Measurements from ENCODE around the gene PCSK6.

The PCSK6 gene

DNA sequence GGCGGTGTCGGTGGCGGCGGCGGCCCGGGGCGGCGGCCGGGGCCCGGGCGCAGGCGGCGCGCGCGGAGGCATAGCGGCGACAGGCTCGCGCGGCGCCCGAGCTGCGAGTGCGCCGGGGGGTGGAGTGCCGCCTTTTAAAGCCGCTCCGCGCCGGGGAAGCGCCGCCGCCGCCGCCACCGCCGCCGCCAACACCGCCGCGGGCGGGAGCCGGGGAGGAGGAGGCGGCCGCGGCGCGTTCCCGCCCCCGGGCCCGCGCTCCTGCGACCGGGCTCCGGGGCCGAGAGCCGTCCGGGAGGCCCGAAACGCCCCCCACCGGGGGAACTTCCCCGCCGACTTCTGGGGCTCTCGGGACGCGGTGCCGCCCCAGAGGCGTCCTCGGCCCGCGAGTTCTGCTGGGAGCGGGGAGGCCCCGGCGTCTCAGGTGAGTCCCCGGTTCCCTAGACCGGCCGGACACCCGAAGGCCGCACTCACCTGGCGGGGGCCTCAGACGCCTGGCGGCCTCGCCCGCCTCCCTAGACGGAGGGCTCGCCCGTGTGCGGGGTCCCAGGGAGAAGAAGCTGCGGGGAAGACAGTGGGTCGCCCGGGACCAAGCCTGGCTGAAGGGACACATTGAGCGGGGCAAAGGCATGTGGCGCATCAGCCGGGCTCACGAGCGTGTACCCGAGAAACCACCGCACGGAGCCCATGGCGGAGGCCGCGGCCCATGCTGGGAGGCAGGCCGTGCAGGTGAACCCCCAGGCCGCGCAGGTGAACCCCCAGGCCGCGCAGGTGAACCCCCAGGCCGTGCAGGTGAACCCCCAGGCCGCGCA is at the start of gene PCSK6:
PCSK6 (minus strand) TSS at position 109 of the 809 bp plus-strand sequence; CDS start at position 72, 37 bp downstream.
- DNase-seq = no peak

DNA sequence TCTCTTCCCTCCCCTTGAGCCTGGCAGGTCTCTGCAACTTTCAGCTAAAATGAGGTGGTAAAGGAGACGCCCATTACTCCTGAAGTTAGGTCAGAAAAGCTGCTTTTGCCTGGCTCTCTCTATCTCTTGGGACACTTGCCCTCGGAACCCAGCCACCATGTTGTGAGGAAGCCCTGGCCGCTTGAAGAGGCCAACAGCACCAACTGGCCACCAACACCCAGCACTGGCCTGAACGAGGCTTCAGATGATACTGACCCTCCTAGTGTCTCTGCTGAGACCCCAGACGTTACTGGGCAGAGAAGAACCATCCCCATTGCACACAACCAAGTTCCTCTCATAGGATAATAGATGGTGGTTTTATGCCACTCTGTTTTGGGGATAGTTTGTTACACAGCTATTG is 49.5 kb upstream of the PCSK6 start:
- no peak for DNase-seq

DNA sequence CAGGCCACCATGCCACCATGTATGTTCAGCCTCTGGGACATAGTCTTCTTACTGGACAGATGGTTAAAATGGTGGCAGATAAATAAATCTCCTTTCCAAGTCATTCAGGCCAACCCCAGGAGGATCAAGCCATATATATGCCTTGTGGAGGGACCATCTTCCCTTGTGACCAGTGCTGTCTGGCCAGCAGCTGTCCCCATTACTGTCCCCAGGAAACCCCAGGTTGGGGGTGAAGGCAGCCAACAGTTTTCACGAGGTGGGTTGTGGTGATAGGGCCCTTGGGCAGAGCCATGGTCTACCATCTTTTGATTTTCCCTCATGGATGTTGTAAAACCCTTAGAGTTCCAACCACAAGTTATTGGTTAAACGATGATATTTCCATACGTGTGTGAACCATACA is 48.7 kb upstream of the PCSK6 start:
- no peak for DNase-seq

DNA sequence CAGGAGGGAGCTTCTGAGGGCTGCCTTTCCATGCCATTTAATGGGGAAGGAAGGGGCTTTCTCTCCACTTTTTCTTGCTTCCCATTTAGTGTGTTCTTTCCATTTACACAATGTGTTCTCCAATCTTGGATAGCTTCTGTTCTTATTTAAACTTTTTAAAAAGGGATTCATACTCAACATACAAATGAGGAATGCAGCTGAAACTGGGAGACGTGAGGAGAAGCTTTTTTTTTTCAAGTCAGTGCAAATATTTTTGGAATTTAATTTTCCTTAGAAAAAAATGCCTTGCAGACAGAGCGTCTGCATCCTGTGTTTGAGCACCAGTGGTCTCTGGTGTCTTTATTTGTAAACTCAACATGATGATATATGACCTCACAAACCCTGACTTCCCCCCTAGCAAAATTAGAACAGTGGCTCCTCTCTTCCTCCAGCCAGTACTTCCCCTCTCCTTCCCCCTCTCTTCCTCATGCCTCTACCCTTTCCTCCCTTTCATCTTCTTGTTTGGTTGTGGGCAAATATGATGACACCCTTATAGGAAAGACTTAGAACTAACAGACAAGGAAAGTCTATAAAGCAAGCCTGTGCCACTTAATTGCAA is 48.1 kb upstream of the PCSK6 start:
- no peak for DNase-seq

DNA sequence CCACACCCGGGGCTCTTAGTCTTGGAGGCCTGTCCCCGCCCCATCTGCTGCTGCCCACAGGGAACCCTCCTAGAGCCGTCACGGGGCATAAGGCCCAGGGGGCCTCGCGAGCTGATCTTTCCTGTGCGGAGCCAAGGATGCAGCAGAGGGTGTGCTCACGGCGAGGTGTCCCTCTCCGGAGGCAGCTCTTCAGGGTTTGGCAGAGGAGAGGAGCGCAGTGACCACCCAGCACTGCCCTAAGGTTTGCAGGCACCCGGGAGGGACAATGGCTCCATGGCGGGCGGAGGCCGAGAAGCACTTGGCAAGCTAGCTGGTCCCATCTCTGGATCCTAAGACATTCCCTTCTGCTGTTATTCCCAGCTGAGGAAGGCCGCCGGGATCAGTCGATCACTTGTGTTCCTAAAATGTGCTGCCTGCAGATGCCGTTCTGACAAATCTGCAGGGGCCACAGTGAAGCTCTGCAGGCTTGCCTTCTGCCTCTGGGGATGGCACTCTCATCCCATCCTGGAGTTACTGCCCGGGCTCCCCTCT is 47.4 kb upstream of the PCSK6 start:
- DNase-seq = no peak

DNA sequence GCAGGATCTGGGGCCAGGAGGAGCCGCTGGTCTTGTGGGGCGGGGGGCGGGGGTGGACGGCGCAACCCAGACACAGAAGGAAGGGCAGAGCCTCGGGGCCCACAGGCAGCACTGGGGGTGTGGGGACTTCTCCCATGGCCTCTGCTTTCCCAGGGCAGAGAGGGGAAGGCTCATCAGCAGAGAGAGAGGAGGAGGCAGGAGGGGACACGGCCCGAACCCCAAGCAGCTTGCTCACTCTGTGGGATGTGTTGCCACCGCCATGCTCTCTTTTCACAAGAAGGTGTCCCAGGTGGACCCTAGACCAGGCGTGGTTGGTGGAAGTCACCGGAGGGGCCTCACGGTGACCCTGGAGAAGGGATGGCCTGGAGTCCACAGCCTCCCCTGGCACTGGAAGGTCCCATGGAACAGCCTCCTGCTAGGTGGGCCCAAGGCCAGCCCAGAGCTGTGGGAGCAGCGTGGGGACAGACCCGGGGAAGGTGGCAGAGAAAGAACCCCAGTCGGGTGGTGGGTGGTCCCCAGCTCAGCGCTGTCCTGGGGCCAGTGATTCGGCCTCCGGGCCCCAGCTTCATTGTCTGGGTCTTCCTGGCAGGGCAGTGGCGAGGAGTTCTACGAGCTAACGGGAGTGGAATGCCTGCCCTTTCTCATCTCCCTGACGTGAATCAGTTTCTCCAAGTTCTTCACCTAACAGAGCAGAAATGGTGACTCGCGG is 46.8 kb upstream of the PCSK6 start:
- DNase-seq = no peak

DNA sequence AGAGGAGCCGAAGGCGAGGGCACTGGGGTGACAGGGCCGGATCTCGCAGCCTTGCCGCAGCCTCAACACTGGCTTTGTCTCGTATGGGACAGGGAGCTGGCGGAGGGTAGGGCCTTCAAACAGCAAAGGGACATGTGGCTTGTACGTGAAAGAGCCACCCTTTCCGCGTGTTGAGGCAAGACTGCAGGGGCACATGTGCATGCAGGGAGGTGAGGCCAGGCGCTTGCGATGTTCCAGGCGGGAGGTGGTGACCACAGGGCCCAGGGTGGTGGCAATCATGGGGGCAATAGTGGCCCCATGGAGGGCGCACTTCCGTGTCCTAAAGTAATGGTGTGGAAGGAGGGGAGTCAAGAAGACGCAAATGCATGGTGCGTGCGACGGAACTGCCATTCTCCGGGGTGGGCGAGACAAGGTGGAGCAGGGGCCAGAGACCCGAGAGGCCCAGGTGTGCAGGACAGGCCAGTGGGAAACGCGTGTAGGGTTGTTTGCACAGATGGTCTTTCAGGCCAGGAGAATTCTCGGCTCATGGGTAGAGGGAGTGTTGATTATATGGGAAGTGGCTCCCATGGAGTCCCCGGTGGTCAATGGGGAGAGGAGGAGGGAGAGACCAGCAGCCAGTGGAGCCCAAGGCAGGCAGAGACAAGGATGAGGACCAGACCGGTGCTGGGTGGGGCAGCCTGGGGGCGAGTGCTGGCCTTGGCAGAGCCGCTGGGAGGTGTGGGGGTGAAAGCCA is 45.8 kb upstream of the PCSK6 start:
- no peak for DNase-seq

DNA sequence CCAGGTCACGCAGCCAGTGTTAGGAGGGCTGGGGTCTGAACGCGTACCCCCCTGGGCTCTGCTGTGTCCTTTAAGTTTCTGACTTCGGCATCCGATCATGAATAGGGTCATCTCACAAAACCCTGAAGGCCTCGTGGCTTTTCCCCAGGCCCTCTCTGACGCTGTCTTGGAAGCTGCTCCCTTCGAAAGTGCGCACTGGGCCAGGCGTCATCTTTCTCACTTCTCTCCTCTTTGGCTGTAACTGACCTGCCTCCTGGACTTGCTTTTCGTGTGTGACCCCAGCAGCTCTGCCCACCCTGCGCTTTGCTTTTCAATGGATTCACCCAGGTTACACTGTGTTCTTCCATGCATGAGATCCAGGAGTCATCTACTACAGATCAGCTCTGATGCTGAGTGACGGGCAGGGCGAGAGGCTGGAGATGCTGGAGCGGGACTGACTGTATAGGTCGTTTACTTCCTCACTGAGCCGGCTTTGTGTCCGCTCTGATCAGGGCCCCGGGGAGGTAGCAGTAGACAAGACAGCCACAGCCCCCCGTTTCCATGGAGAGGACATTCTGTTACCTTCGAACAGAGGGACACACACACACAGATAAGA is 45.0 kb upstream of the PCSK6 start:
- no peak for DNase-seq

DNA sequence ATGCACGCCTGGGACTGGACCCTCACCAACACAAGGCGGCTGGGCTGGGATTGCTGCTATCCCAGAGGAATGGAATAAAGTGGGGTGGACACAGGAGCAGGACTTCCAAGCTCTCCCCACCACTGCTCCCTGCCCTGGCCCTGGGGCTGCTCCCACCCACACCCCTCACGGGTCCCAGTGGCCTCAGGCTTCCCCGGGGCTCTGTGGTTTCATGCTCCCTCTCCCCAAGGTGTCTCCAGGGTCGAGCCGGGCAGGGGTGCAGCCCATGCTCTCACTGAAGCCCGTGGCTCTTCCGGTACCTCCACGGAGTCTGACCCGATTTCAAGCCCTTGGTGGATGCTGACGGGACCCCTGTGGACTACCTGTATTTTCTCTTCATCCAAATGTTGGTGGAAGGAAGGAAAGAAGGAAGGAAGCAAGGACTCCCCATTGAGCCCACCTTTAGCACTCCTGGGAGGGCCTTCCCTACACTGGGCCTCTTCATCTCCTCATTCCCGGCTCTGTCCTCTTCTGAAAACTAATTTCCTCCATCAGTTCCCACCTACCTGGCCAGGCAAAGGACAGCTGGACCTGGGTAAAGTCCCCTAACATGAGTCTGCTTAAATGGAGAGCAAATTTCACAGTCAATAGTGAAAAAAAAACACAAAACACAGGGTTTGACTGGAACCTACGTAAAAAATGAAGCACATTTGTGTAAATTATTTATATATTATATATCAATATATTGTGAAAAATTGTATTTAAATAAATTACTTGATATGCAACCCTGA is 44.0 kb upstream of the PCSK6 start:
- no peak for DNase-seq

DNA sequence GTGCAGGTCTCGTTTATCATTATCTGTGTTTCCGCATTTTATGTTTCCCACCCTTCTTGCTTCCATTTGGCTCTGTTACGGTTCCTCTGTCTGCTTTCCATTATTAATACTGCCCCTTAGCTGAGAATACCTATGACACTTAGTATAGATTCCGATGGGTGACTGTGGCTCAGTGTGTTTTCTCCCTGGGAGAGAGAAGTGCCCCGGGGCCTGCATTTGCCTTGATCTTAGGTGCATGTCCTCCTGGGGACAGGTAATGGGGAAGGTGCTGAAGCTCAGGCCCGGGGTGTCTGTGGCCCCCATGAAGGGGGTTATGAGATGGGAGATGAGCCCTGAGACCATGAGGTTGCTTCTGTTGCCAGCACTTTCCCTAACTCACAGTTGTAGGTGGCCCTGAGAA is 43.4 kb upstream of the PCSK6 start:
- DNase-seq = no peak

DNA sequence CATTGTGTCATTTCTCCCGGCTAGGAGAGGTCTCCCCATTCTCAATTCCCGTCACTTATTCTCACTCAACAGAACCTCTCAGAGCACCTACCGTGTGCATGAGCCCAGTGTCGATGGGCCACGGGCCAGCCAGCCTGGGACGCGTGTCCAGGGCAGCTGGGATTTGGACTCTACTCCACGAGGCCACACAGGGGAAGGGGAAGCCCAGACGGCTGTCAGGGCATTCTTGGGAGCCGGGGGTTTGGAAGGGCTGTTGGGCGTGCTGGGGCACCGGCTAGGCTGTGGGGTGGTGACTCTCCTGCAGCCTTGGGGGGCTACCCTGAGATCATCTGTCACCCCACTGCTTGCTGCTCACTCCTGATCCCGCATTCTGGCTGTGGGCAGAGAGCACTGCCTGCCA is 41.7 kb upstream of the PCSK6 start:
- DNase-seq = no peak

DNA sequence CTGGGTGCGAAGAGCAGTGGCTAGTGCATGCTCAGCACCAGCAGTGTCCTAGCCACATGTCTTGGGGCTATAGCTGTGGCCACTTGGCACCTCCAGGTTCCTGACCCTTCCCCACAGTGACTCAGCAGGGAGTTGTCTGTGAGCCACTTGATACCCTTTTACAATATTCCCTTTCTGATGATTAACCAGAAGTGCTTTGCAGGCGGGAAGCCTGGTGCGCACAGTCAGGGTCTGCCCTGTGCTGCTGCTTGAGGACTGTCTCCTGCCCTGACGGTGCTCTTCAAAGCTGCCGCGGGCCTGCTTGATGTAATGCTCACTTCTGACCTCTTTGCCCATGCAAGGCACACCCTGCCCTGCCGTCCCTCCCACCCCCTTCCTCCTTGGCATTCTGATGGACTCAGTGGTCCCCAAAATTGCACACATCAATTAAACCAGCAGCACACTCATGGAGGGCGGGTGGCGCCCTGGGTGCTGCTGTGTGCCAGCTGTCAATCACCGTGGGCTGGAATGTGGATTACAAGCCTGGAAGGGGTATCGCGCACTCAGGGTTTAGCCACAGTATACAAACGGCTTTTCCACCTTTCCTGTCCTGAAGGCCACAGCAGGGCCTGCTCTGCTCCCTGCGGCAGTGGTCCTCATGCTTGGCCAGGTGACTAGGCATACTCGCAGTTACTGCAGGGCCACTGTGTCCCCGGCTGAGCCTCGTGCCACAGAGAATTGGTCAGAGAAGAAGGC is 40.9 kb upstream of the PCSK6 start:
- no peak for DNase-seq

DNA sequence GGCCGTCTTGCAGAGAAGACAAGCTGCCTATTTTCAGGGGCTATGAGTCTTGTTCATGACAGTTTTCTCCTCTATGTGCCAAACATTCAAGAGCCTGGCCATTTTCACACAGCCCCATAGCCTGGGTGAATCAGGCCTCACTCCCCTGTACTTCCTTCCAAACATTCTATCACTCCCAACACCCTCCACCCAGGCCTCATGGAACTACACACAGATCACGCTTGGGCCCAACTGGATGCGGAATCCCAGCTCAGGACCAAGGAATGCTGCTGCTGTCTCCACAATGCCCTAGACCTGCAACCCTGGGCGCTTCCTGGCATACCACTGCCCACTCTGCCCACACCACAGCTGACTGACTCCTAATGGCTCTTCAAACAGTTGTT is 39.4 kb upstream of the PCSK6 start:
- no peak for DNase-seq

DNA sequence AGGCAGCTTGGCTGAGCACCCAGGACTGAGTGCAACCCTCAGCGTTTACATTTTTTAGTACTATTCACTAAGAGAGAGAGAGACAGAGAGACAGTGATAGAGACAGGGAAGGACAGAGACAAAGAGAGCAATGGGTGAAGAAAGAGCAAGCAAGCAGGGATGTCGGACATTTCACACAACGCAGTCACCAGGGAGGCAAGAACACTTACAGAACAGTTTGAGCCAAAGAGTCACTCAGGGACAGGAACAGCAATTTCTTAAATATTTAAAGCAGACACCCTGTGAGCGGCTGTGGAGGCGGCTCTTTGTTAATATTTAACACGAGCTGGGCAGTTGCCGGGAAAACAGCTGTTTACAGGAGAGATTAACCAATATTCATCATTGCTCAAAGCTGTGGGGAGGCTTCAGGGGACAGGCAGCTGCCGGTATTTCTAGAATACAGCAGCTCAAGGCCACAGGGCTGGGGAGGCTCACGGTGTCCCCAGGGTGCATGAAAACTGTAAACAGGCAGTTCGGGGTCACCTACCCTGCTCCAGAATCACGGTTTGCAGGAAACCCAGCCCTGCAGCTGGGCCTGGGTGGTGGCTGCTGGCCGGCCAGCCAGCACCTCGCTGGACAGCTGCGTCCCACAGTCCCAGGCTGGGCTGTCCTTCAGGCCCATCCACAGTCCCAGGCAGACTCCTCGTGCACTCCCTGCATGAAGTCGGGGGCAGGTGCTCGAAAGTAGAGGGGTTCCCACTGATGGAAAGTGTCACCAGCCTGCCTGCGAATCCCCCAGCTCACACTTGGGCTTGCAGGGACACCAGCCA is 38.8 kb upstream of the PCSK6 start:
- no peak for DNase-seq

DNA sequence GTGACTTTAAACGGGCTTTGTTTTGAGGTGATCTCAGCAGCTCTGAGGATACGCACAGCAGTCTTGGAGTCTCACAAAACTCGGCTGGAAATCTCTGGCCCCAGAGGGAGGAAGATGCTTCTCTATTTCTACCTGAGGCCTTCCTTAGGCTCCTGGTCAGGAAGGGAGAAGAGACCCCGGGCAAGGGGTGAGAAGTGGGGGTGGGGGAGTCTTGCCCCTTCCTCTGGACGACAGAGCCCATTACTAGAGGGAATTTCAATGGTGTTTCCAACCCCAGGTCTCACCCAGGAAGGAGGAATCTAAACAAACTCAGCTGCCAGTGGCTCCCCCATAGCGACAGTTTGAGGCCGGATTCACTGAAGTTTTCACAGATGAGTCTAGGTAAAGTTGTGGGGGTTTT is 37.4 kb upstream of the PCSK6 start:
- no peak for DNase-seq

DNA sequence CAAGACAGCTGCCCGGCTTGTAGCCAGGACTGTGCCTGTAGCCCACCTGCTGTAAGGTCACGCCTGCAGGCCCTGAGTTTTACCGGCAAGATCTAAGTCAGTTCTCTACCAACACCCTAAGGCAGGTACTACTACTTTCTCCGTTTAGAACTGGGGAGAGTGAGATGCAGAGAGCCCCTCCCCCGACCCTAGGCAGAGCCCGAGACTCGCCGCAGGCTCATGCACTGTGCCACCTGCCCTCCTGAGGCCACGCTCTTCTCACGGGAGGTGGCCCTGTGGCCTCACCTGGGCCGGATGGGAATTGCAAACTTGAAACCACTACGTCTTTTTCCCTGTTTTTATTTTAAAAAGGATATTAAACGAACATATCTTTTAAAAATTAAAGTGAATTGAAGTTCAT is 36.9 kb upstream of the PCSK6 start:
- DNase-seq = no peak

DNA sequence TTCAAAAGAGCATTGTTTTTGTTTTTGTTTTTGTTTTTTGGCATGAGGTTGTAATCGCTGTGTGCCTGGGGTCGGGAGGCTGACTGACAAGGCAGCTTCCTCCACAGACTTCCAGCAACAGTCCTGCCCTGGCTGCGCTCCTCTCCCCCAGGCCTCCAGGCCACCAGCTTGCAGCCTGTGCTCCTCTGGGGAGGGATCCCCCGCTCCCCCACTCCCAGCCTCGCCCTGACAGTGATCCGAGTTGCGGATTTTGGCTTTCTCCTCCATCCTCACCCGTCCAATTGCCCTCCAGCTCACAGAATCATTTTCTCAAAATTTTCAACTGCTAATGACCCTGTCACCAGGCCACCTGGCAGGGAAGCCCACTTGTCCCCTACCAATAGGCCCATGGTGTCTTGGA is 36.5 kb upstream of the PCSK6 start:
- DNase-seq = no peak

DNA sequence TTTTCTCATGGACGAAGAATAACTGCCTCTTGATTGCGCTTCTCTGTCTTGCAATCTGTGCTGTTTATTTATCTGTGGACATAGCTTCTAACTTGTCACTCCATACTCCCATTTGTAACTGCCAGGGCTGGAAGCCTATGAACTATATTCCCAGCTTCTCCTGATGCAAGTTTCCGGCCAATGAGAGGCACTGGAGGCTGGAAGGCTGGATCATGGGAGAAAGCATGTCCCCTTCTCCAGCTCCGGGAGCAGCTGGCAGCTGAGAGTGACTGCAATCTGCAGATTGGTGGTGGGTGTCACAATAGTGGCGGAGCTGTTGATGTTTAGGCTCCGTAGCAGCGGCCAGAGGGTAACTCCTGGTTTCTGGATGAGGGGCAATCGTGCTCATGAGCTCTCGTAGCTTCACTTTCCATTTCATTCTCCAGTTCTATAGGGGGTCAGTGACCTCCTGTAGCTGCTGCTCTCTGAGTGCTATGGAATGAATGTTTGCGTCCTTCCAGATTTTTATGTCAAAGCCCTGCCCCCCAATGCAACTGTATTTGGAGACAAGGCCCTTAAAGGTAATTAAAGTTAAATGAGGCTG is 35.7 kb upstream of the PCSK6 start:
- no peak for DNase-seq

DNA sequence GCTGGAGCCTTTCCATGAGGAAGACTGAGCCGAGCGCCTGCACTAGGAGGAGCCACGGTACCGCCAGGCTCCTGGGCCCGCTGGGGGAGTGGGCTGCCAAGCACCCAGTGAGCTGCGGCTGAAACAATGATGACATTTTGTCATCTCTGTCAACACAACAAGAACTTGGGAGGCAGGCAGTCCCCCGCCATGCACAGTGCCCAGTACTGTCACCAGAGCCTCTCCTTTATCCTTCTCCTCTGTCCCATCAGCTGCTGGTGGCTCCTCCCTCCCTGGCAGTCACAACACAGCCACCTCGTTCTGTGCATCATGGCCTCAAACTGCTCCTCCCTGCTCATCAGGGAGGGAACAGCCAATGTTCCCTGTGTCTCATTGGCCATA is 34.0 kb upstream of the PCSK6 start:
- DNase-seq = no peak

All from NCI-H187 treated with DMSO at 0.1 percent for 48 hours (cell line).